BLaER1 (cell line): Measurements from ENCODE around the gene TMEM271.
"Not testable (repeated sequence)": the region's sequence is repeated elsewhere in the genome, so short reads cannot be mapped to it uniquely, and the experiment has no call there.

Experiments used
- H3K27ac ChIP-seq: shearing (Covaris generic); formaldehyde crosslinking; 2 replicates; pipeline ENCODE4 v1.8.1; 2022
- H3K27me3 ChIP-seq: shearing (Covaris generic); formaldehyde crosslinking; 2 replicates; pipeline ENCODE4 v1.8.1; 2022
- H3K36me3 ChIP-seq: shearing (Covaris generic); formaldehyde crosslinking; 2 replicates; pipeline ENCODE4 v1.8.1; 2022
- H3K4me1 ChIP-seq: shearing (Covaris generic); formaldehyde crosslinking; 2 replicates; pipeline ENCODE4 v1.8.1; 2022
- H3K4me2 ChIP-seq: shearing (Covaris generic); formaldehyde crosslinking; 2 replicates; pipeline ENCODE4 v1.8.1; 2022
- H3K4me3 ChIP-seq: shearing (Covaris generic); formaldehyde crosslinking; 2 replicates; pipeline ENCODE4 v1.8.1; 2022
- H3K9ac ChIP-seq: shearing (Covaris generic); formaldehyde crosslinking; 2 replicates; pipeline ENCODE4 v1.8.1; 2022
- H3K9me3 ChIP-seq: shearing (Covaris generic); formaldehyde crosslinking; 2 replicates; pipeline ENCODE4 v1.8.1; 2022
- H4K20me1 ChIP-seq: shearing (Covaris generic); formaldehyde crosslinking; 2 replicates; pipeline ENCODE4 v1.8.1; 2022
- Cebpa-rat ChIP-seq: shearing (Covaris generic); IDR thresholded peaks from 2 replicates; pipeline ENCODE4 v1.8.1; 2022

The TMEM271 gene

GRCh38 chr4:592825-593520 is 16.9 kb upstream of the TMEM271 start:
- H3K27me3 ChIP-seq: no peaks in the 10 kb centered on the region
- TF ChIP-seq Cebpa-rat: no peak
- no peak overlapping the region for H3K4me3 ChIP-seq
- no peak overlapping the region for H3K9ac ChIP-seq
- H3K27ac ChIP-seq: no peak overlapping the region
- no peak overlapping the region for H3K4me2 ChIP-seq
- no peaks in the 10 kb centered on the region for H4K20me1 ChIP-seq
- H3K9me3 ChIP-seq: peaks cover 67% of the 10 kb centered on the region
- H3K4me1 ChIP-seq: no peaks in the 10 kb centered on the region
- H3K36me3 ChIP-seq: no peaks in the 10 kb centered on the region

GRCh38 chr4:592178-592577 is 16.1 kb upstream of the TMEM271 start:
- not testable (repeated sequence) for H3K27me3 ChIP-seq, H3K36me3 ChIP-seq, H4K20me1 ChIP-seq, H3K4me3 ChIP-seq, H3K9ac ChIP-seq, H3K4me2 ChIP-seq, H3K27ac ChIP-seq, H3K4me1 ChIP-seq
- H3K9me3 ChIP-seq: peaks cover 67% of the 10 kb centered on the region

- no peak overlapping the region for H3K9ac ChIP-seq
- no peak overlapping the region for H3K4me3 ChIP-seq
- H3K4me2 ChIP-seq: no peak overlapping the region
- no peak overlapping the region for H3K27ac ChIP-seq
- no peak for TF ChIP-seq Cebpa-rat
- H4K20me1 ChIP-seq: no peaks in the 10 kb centered on the region
- H3K36me3 ChIP-seq: no peaks in the 10 kb centered on the region
- H3K4me1 ChIP-seq: no peaks in the 10 kb centered on the region
- no peaks in the 10 kb centered on the region for H3K27me3 ChIP-seq
- peaks cover 57% of the 10 kb centered on the region for H3K9me3 ChIP-seq
These were observed 14.3 kb upstream of the TMEM271 start for GRCh38 chr4:590313-590841.

GRCh38 chr4:589219-589963 is 13.3 kb upstream of the TMEM271 start:
- H4K20me1 ChIP-seq: no peaks in the 10 kb centered on the region
- no peak for TF ChIP-seq Cebpa-rat
- H3K9me3 ChIP-seq: peaks cover 52% of the 10 kb centered on the region
- no peaks in the 10 kb centered on the region for H3K36me3 ChIP-seq
- no peak overlapping the region for H3K27ac ChIP-seq
- H3K4me2 ChIP-seq: no peak overlapping the region
- H3K9ac ChIP-seq: no peak overlapping the region
- no peaks in the 10 kb centered on the region for H3K27me3 ChIP-seq
- no peaks in the 10 kb centered on the region for H3K4me1 ChIP-seq
- H3K4me3 ChIP-seq: no peak overlapping the region

- Histone ChIP-seq H3K4me3 (no peak overlapping the region), H4K20me1 (no peaks in the 10 kb centered on the region), H3K36me3 (no peaks in the 10 kb centered on the region), H3K9ac (no peak overlapping the region), H3K4me2 (no peak overlapping the region), H3K27ac (no peak overlapping the region), H3K27me3 (no peaks in the 10 kb centered on the region), H3K4me1 (no peaks in the 10 kb centered on the region), H3K9me3 (peaks cover 52% of the 10 kb centered on the region)
- no peak for TF ChIP-seq Cebpa-rat
These were observed 12.3 kb upstream of the TMEM271 start for GRCh38 chr4:588351-588849.

GRCh38 chr4:587671-588350 is 11.7 kb upstream of the TMEM271 start:
- H3K4me3 ChIP-seq: no peak overlapping the region
- H3K9me3 ChIP-seq: peaks cover 49% of the 10 kb centered on the region
- H3K27ac ChIP-seq: no peak overlapping the region
- H3K4me1 ChIP-seq: no peaks in the 10 kb centered on the region
- H3K27me3 ChIP-seq: no peaks in the 10 kb centered on the region
- H3K4me2 ChIP-seq: no peak overlapping the region
- H3K9ac ChIP-seq: no peak overlapping the region
- H4K20me1 ChIP-seq: no peaks in the 10 kb centered on the region
- TF ChIP-seq Cebpa-rat: no peak
- no peaks in the 10 kb centered on the region for H3K36me3 ChIP-seq

- Histone ChIP-seq H3K4me3 (no peak overlapping the region), H4K20me1 (no peaks in the 10 kb centered on the region), H3K9me3 (peaks cover 44% of the 10 kb centered on the region), H3K27me3 (no peaks in the 10 kb centered on the region), H3K4me2 (no peak overlapping the region), H3K27ac (no peak overlapping the region), H3K4me1 (no peaks in the 10 kb centered on the region), H3K9ac (no peak overlapping the region), H3K36me3 (no peaks in the 10 kb centered on the region)
- TF ChIP-seq Cebpa-rat: no peak
These were observed 7.7 kb upstream of the TMEM271 start for GRCh38 chr4:583820-584219.

GRCh38 chr4:581753-582361 is 5.8 kb upstream of the TMEM271 start:
- no peak for TF ChIP-seq Cebpa-rat
- H3K9ac ChIP-seq: no peak overlapping the region
- no peak overlapping the region for H3K27ac ChIP-seq
- no peaks in the 10 kb centered on the region for H3K36me3 ChIP-seq
- H3K4me1 ChIP-seq: no peaks in the 10 kb centered on the region
- H4K20me1 ChIP-seq: no peaks in the 10 kb centered on the region
- no peaks in the 10 kb centered on the region for H3K27me3 ChIP-seq
- no peak overlapping the region for H3K4me2 ChIP-seq
- peaks cover 51% of the 10 kb centered on the region for H3K9me3 ChIP-seq
- H3K4me3 ChIP-seq: no peak overlapping the region

- Histone ChIP-seq H4K20me1 (no peaks in the 10 kb centered on the region), H3K27ac (no peak overlapping the region), H3K4me3 (no peak overlapping the region), H3K4me2 (no peak overlapping the region), H3K9me3 (peaks cover 51% of the 10 kb centered on the region), H3K4me1 (no peaks in the 10 kb centered on the region), H3K9ac (no peak overlapping the region), H3K36me3 (no peaks in the 10 kb centered on the region), H3K27me3 (no peaks in the 10 kb centered on the region)
- TF ChIP-seq Cebpa-rat: no peak
These were observed 5.1 kb upstream of the TMEM271 start for GRCh38 chr4:581181-581580.
